K562 (cell line): ENCODE data around the gene PARD3B. TPM values are rescaled to one million over a fixed set of nuclear protein-coding genes. Genes with fewer than 3 reads are reported as not detected.

Experiments
- ATAC-seq: fragments of 200-7000 bp; cut with Tn5 transposase; 3 replicates; pipeline ENCODE4 v1.9.1; 2020; ENCODE audit warnings: moderate library complexity
- BruUV-seq: library from RNA; stranded (reverse); fragments of 400-500 nt; replicated peaks from 2 replicates; lab custom pipeline; 2021; lab: Mats Ljungman, UMichigan
- CTCF ChIA-PET: fragments of 300-600 bp; formaldehyde crosslinking; extraction: SDS; loops from one replicate; lab custom pipeline; 2021; ENCODE audit warnings: low intra/inter-chr PET ratio; lab: Yijun Ruan, JAX
- POLR2A ChIA-PET: fragments of 300-600, 350-650 bp; sonication (Branson Sonifier 250); formaldehyde crosslinking; extraction: SDS; loops from one replicate; lab custom pipeline; 2021; ENCODE audit warnings: antibody characterized with exemption, inconsistent platforms; lab: Yijun Ruan, JAX
- DNase-seq, 4 experiments: peaks; one replicate each; pipeline versions ENCODE4 v3.0.0 to v3.0.0-alpha.2; 2011 to 2018; ENCODE audit warnings: low spot score in 3 of 4, mixed read lengths in 3 of 4; ENCODE audit errors: extremely low read depth in 1 of 4
- FAIRE-seq: peaks from 2 replicates; lab custom pipeline; 2011; peaks lifted over from hg19 to GRCh38; lab: Jason Lieb, UNC
- H2AFZ ChIP-seq: 2 replicates; pipeline ENCODE4 v1.6.0; 2011; ENCODE audit warnings: low read depth, low read length, control low read depth, inconsistent platforms
- H3K27ac ChIP-seq: fragments of 200-600 bp; 3 replicates; pipeline ENCODE4 v1.8.0; 2011; ENCODE audit warnings: low read depth, mild to moderate bottlenecking, control low read depth, inconsistent platforms, low read length, moderate library complexity, mixed read lengths; ENCODE audit errors: extremely low read depth
- H3K27me3 ChIP-seq, 2 experiments: fragments of 300-600 bp in 1 of 2; 2 replicates in 1 of 2; 3 replicates in 1 of 2; pipeline versions ENCODE4 v1.6.0 to v1.8.0; 2011; ENCODE audit warnings: inconsistent platforms in 2 of 2, low read length in 2 of 2, mild to moderate bottlenecking in 1 of 2, mixed read lengths in 1 of 2, moderate library complexity in 1 of 2; ENCODE audit not compliant: control insufficient read depth in 2 of 2, insufficient read depth in 2 of 2
- H3K36me3 ChIP-seq: fragments of 300-600 bp; 3 replicates; pipeline ENCODE4 v1.8.0; 2011; ENCODE audit warnings: mild to moderate bottlenecking, low read length, inconsistent platforms; ENCODE audit not compliant: control insufficient read depth, insufficient read depth
- H3K4me1 ChIP-seq, 2 experiments: fragments of 200-600 bp in 1 of 2; replicated peaks in 1 of 2; 2 replicates in 1 of 2; 3 replicates in 1 of 2; pipeline versions ENCODE4 v1.5.1 to v1.8.0; 2011; ENCODE audit warnings: inconsistent platforms in 2 of 2, low read length in 2 of 2, mild to moderate bottlenecking in 1 of 2, mixed read lengths in 1 of 2, moderate library complexity in 1 of 2; ENCODE audit not compliant: control insufficient read depth in 2 of 2, insufficient read depth in 2 of 2
- H3K4me2 ChIP-seq: 2 replicates; pipeline ENCODE4 v1.6.1; 2011; ENCODE audit warnings: low read length, control low read depth, inconsistent platforms, mixed read lengths; ENCODE audit not compliant: insufficient read depth
- H3K4me3 ChIP-seq: fragments of 200-600 bp; sonication (generic), shearing (Covaris generic); 2 replicates; pipeline ENCODE4 v1.5.1; 2016; ENCODE audit warnings: control low read depth, inconsistent platforms
- H3K79me2 ChIP-seq: fragments of 200-600 bp; 3 replicates; pipeline ENCODE4 v1.8.0; 2011; ENCODE audit warnings: low read length, inconsistent platforms; ENCODE audit not compliant: control insufficient read depth, insufficient read depth
- H3K9ac ChIP-seq, 2 experiments: 2 replicates each; pipeline versions ENCODE4 v1.6.0 to v1.6.1; 2011; ENCODE audit warnings: low read depth in 2 of 2, low read length in 2 of 2, control low read depth in 1 of 2, inconsistent platforms in 1 of 2, mild to moderate bottlenecking in 1 of 2, mixed read lengths in 1 of 2; ENCODE audit not compliant: insufficient read depth in 1 of 2
- H3K9me1 ChIP-seq: one replicate; pipeline ENCODE4 v1.6.0; 2011; ENCODE audit warnings: inconsistent platforms, mild to moderate bottlenecking, low read length, moderate library complexity; ENCODE audit not compliant: control insufficient read depth, insufficient read depth
- H3K9me3 ChIP-seq: replicated peaks from 2 replicates; pipeline ENCODE4 v1.5.1; 2011; ENCODE audit warnings: low read depth, low read length, inconsistent platforms; ENCODE audit not compliant: control insufficient read depth, insufficient read depth
- H4K20me1 ChIP-seq: replicated peaks from 2 replicates; pipeline ENCODE4 v1.6.1; 2011; ENCODE audit warnings: low read length, inconsistent platforms, mixed read lengths; ENCODE audit not compliant: control insufficient read depth, insufficient read depth
- GMEB1 ChIP-seq: fragments of 250-450 bp; sonication (Bioruptor Pico); IDR thresholded peaks from 2 replicates; pipeline ENCODE4 v1.4.0; 2020; ENCODE audit warnings: mild to moderate bottlenecking
- HDAC8 ChIP-seq: fragments of 450-650 bp; IDR thresholded peaks from 2 replicates; pipeline ENCODE4 v1.6.1; 2016; ENCODE audit warnings: mild to moderate bottlenecking, missing genetic modification characterization, moderate library complexity, missing compliant biosample characterization
- NCOA2 ChIP-seq, 2 experiments: fragments of 450-650 bp; IDR thresholded peaks; 2 replicates each; pipeline ENCODE4 v1.6.1; 2018; ENCODE audit warnings: mild to moderate bottlenecking in 2 of 2, moderate library complexity in 1 of 2; ENCODE audit not compliant: partially characterized antibody in 2 of 2
- PHF8 ChIP-seq: fragments of 200-600 bp; sonication (generic); IDR thresholded peaks from 2 replicates; pipeline ENCODE4 v1.6.1; 2012; ENCODE audit warnings: mixed run types, mild to moderate bottlenecking, inconsistent platforms, low read length, moderate library complexity, borderline replicate concordance
- WGBS: fragments of 100-300 bp; shearing (Covaris generic); methylation state at CpG from one replicate; pipeline ENCODE4 v1.1.6; 2016; ENCODE audit warnings: low coverage, mixed read lengths; ENCODE audit not compliant: insufficient coverage; ENCODE audit errors: missing lambda C conversion rate; 5-methylcytosine and 5-hydroxymethylcytosine counted together
- in situ Hi-C: fragments of 300-500 bp; cut with MboI; formaldehyde crosslinking; loops from 4 replicates; pipeline ENCODE4 v1.15.0; 2018; ENCODE audit warnings: inconsistent platforms, mixed read lengths
- intact Hi-C: fragments of 100-400 bp; cut with micrococcal nuclease; formaldehyde crosslinking; loops from 2 replicates; pipeline ENCODE4 v1.14.2; 2022
- polyA plus RNA-seq, 8 experiments: library from polyadenylated mRNA; depleted of rRNA in 4 of 8; stranded (reverse) in 5 of 8; unstranded in 3 of 8; fragments of >200 nt; fragmentation: Nextera tagmentation in 2 of 8; fragmentation: Illumina TruSeq in 1 of 8; extraction: Ambion mirVana in 2 of 8; extraction: Trizol in 1 of 8; gene quantifications; 2 replicates each; pipeline versions ENCODE4 v1.2.1 to v1.2.3, GENCODE V29; 2011 to 2014; ENCODE audit warnings: inconsistent platforms in 1 of 8, missing spikeins in 1 of 8
- total RNA-seq, 7 experiments: library from RNA; depleted of rRNA in 6 of 7; stranded (reverse); fragments of >200 nt in 6 of 7; fragmentation: Illumina TruSeq in 2 of 7; extraction: Trizol in 2 of 7; gene quantifications; 2 replicates each; pipeline versions ENCODE4 v1.2.1 to v1.2.3, GENCODE V29; 2011 to 2021; ENCODE audit warnings: low replicate concordance in 1 of 7
- TF ChIP-seq, protein P1 (sequence below): sonication (generic); formaldehyde crosslinking; IDR thresholded peaks from 2 replicates; pipeline ENCODE4 v1.8.0; 2023; ENCODE audit warnings: missing genetic modification reagents, mild to moderate bottlenecking, borderline replicate concordance

The PARD3B gene
- total and polyA plus RNA-seq, 9 of the 15 experiments (the other 6 are each of a cell fraction or from before 2014, with no cell fraction given), result 0.15 to 3.0 (median 1.1) TPM

DNA sequence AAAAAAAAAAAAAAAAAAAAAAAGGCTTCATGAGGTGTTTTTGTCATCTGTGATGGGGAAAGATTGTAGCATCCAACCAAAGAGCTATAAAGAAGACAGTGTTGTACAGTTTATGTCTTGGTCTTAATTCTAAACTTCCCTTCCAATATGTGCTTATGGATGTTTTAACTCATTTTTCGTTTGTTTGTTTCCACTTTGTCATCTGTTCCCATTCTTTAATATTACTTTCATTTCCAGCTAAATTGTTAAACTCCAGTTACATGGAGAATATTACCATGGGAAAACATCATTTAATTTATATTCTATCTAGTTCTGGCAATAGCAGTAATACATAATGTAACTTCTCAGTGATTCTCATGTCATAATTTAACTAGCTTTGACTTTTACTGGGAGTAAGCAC is 792.9 kb downstream of the PARD3B start:
- no peaks in the 10 kb centered on the region for H3K79me2 ChIP-seq
- H3K9me3 ChIP-seq, result no peaks in the 10 kb centered on the region
- intact Hi-C loops (no loop called here), in situ Hi-C loops (no loop called here)
- no peaks in the 10 kb centered on the region for H3K27me3 ChIP-seq
- no peak overlapping the region for H3K4me3 ChIP-seq
- CTCF ChIA-PET, result no interaction called here
- no peak overlapping the region for H2AFZ ChIP-seq
- TF ChIP-seq, protein P1, sequence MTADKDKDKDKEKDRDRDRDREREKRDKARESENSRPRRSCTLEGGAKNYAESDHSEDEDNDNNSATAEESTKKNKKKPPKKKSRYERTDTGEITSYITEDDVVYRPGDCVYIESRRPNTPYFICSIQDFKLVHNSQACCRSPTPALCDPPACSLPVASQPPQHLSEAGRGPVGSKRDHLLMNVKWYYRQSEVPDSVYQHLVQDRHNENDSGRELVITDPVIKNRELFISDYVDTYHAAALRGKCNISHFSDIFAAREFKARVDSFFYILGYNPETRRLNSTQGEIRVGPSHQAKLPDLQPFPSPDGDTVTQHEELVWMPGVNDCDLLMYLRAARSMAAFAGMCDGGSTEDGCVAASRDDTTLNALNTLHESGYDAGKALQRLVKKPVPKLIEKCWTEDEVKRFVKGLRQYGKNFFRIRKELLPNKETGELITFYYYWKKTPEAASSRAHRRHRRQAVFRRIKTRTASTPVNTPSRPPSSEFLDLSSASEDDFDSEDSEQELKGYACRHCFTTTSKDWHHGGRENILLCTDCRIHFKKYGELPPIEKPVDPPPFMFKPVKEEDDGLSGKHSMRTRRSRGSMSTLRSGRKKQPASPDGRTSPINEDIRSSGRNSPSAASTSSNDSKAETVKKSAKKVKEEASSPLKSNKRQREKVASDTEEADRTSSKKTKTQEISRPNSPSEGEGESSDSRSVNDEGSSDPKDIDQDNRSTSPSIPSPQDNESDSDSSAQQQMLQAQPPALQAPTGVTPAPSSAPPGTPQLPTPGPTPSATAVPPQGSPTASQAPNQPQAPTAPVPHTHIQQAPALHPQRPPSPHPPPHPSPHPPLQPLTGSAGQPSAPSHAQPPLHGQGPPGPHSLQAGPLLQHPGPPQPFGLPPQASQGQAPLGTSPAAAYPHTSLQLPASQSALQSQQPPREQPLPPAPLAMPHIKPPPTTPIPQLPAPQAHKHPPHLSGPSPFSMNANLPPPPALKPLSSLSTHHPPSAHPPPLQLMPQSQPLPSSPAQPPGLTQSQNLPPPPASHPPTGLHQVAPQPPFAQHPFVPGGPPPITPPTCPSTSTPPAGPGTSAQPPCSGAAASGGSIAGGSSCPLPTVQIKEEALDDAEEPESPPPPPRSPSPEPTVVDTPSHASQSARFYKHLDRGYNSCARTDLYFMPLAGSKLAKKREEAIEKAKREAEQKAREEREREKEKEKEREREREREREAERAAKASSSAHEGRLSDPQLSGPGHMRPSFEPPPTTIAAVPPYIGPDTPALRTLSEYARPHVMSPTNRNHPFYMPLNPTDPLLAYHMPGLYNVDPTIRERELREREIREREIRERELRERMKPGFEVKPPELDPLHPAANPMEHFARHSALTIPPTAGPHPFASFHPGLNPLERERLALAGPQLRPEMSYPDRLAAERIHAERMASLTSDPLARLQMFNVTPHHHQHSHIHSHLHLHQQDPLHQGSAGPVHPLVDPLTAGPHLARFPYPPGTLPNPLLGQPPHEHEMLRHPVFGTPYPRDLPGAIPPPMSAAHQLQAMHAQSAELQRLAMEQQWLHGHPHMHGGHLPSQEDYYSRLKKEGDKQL (CRISPR knock-in tag), result no peak
- no peak for TF ChIP-seq GMEB1
- no peak for TF ChIP-seq PHF8
- TF ChIP-seq NCOA2 (IDR thresholded peaks at IDR 0.05; ENCODE audit: partially characterized antibody in 2 of 2), result no peak
- no peak for TF ChIP-seq HDAC8 (tag)
- no peak overlapping the region for H3K4me2 ChIP-seq
- H3K9ac ChIP-seq, result no peak overlapping the region
- no TSS peak for BruUV-seq
- WGBS, result 0% methylated on average over 1 of the region's 1 CpG
- H3K9me1 ChIP-seq, result no peaks in the 10 kb centered on the region
- FAIRE-seq, result no peak
- H4K20me1 ChIP-seq, result no peaks in the 10 kb centered on the region
- POLR2A ChIA-PET, result no interaction called here
- no peaks in the 10 kb centered on the region for H3K4me1 ChIP-seq
- no peak for ATAC-seq
- H3K27ac ChIP-seq, result no peak overlapping the region
- H3K36me3 ChIP-seq, result no peaks in the 10 kb centered on the region
- DNase-seq, result no peak
